Metanephros (tissue), 2 donors: Measurements from ENCODE around the gene CAT. TPM values are rescaled to one million over a fixed set of nuclear protein-coding genes. Genes with fewer than 3 reads are reported as not detected.

Source experiments
- small RNA-seq: library from RNA; depleted of rRNA; stranded (forward); fragments of <200 nt; gene quantifications from one replicate; pipeline ENCODE3, GENCODE V24; 2014; ENCODE audit warnings: low replicate concordance
- total RNA-seq: library from RNA; depleted of rRNA; stranded (reverse); fragments of >200 nt; gene quantifications from one replicate; pipeline ENCODE4 v1.2.3, GENCODE V29; 2014

The CAT gene
- 138 TPM for total RNA-seq

DNA sequence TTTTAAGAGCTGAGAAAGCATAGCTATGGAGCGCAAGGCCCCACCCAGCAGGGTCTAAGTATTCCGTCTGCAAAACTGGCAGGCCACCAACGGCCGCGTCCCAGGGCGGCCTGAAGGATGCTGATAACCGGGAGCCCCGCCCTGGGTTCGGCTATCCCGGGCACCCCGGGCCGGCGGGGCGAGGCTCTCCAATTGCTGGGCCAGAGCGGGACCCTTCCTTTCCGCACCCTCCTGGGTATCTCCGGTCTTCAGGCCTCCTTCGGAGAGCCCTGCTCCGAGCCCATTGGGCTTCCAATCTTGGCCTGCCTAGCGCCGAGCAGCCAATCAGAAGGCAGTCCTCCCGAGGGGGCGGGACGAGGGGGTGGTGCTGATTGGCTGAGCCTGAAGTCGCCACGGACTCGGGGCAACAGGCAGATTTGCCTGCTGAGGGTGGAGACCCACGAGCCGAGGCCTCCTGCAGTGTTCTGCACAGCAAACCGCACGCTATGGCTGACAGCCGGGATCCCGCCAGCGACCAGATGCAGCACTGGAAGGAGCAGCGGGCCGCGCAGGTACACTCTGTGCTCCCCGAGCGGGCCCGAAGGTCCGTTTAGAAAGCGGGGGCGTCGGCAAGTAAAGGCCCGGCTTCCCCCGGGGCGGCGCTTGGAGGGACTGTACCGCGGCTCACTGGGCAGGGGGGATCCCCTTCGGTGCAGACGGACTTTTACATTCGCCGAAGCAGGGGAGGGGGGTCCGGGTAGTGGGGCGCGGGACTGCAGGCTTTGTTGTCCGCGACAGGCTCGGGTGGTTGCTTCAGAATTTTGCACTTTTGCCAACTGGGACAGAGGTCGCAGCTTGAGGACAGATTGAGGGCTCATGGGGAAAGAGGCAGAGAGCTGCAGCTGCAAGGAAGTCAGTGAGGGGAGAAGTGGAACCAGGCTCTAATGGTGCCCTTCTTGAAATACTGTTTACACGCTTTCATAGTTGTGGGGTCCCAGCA is at the start of gene CAT:
Gene CAT (plus strand): TSS at position 406 of the 979 bp plus-strand sequence. CDS start 80 bp downstream, at position 486.

DNA sequence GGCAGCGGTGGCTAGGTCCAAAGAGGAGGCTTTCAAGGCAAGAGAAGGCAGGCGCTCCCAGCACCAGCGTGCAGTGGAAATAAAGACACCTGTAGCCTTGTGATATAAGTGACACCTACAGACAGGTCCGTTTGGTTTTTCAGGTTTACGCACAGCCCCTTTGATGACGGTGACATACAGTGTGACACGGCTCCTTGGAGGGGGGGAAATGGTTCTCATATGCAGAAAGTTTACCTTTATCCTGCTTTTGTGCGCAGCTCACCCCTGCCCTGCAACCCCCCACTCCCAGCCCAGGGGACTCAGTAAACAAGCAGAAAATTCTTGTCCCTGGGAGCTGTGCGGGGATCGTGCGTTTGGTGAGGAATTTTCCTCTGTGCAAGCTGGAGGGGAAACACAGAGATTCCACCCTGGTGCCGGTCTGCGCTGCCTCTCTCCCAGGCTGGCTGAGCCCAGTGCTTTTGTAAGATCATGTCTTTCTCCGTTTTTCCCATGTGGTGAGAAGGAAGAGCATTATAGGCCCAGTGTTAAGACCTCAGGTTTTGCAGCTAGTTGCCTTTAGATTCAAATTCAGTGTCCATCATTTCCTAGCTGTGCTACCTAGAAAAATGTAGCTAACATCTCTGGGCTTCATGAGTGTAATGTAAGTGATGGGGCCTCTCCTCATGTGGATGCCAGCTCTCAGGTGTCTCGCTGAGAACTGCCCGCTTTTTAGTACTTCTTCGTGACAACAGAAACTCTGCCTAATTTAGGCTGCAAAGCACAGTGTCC is 75.1 kb downstream of the CAT start, which contains the start of gene ELF5:
Gene ELF5 (minus strand): TSS at position 113 of the 768 bp plus-strand sequence. CDS start 8,045 bp downstream, outside the sequence.

Small RNAs within 50 kb of the gene (small RNA-seq; reads per million reads assigned to genes)
- not detected for gene AL035079.1

Other genes with a start within 250 kb of the CAT start
- 17.6 TPM for gene ABTB2, start 80.9 kb upstream of the CAT start, total RNA-seq
- 44.6 TPM for gene ELF5, start 74.9 kb downstream of the CAT start, total RNA-seq
- gene EHF, start 182.2 kb downstream of the CAT start, total RNA-seq = 34.0 TPM